ENCODE measurements around the gene TSHZ2.
"Not testable (repeated sequence)": the region's sequence is repeated elsewhere in the genome, so short reads cannot be mapped to it uniquely, and the experiment has no call there.

Gene TSHZ2

GRCh38 chr20:53342429-53342828, 370.3 kb downstream of the TSHZ2 start:
- DNase-seq (ENCODE audit: low read depth in 2 of 2): no peak

GRCh38 chr20:53343448-53343847, 371.3 kb downstream of the TSHZ2 start:
- no peak for DNase-seq (ENCODE audit: low read depth in 2 of 2)

GRCh38 chr20:53344891-53345290, 372.7 kb downstream of the TSHZ2 start:
- no peak for DNase-seq (ENCODE audit: low read depth in 2 of 2)

GRCh38 chr20:53345536-53346334, 373.6 kb downstream of the TSHZ2 start:
- no peak for DNase-seq (ENCODE audit: low read depth in 2 of 2)

GRCh38 chr20:53346335-53346648, 374.1 kb downstream of the TSHZ2 start:
- DNase-seq (ENCODE audit: low read depth in 2 of 2): no peak

GRCh38 chr20:53349730-53350129, 377.6 kb downstream of the TSHZ2 start:
- no peak for DNase-seq (ENCODE audit: low read depth in 2 of 2)

GRCh38 chr20:53352727-53353440, 380.7 kb downstream of the TSHZ2 start:
- no peak for DNase-seq (ENCODE audit: low read depth in 2 of 2)

- DNase-seq (ENCODE audit: low read depth in 2 of 2): no peak
These were observed 382.2 kb downstream of the TSHZ2 start for GRCh38 chr20:53354314-53354713.

GRCh38 chr20:53355790-53356189, 383.6 kb downstream of the TSHZ2 start:
- DNase-seq (ENCODE audit: low read depth in 2 of 2): no peak

GRCh38 chr20:53359425-53359824, 387.3 kb downstream of the TSHZ2 start:
- no peak for DNase-seq (ENCODE audit: low read depth in 2 of 2)

- no peak for DNase-seq (ENCODE audit: low read depth in 2 of 2)
These were observed 388.7 kb downstream of the TSHZ2 start for GRCh38 chr20:53360852-53361251.

GRCh38 chr20:53362736-53363135, 390.6 kb downstream of the TSHZ2 start:
- no peak for DNase-seq (ENCODE audit: low read depth in 2 of 2)

GRCh38 chr20:53364646-53365045, 392.5 kb downstream of the TSHZ2 start:
- DNase-seq (ENCODE audit: low read depth in 2 of 2): no peak

GRCh38 chr20:53365076-53365475, 392.9 kb downstream of the TSHZ2 start:
- no peak for DNase-seq (ENCODE audit: low read depth in 2 of 2)

- no peak for DNase-seq (ENCODE audit: low read depth in 2 of 2)
These were observed 393.4 kb downstream of the TSHZ2 start for GRCh38 chr20:53365539-53366075.

- not testable (repeated sequence) for DNase-seq (ENCODE audit: low read depth in 2 of 2)
These were observed 394.8 kb downstream of the TSHZ2 start for GRCh38 chr20:53366928-53367327.

- DNase-seq (ENCODE audit: low read depth in 2 of 2): no peak
These were observed 397.7 kb downstream of the TSHZ2 start for GRCh38 chr20:53369871-53370270.

- no peak for DNase-seq (ENCODE audit: low read depth in 2 of 2)
These were observed 398.3 kb downstream of the TSHZ2 start for GRCh38 chr20:53370345-53370961.

GRCh38 chr20:53371216-53371615, 399.1 kb downstream of the TSHZ2 start:
- no peak for DNase-seq (ENCODE audit: low read depth in 2 of 2)

GRCh38 chr20:53376021-53376420, 403.9 kb downstream of the TSHZ2 start:
- DNase-seq (ENCODE audit: low read depth in 2 of 2): no peak

- DNase-seq (ENCODE audit: low read depth in 2 of 2): no peak
These were observed 407.1 kb downstream of the TSHZ2 start for GRCh38 chr20:53379014-53379832.

GRCh38 chr20:53379833-53380120, 407.6 kb downstream of the TSHZ2 start:
- no peak for DNase-seq (ENCODE audit: low read depth in 2 of 2)
